ENCODE measurements around the gene SVEP1. TPM values are rescaled to one million over a fixed set of nuclear protein-coding genes. Genes with fewer than 3 reads are reported as not detected.

Gene SVEP1
- total and polyA plus RNA-seq, 4 donors = 3.3 to 38.9 (median 19.6) TPM

DNA sequence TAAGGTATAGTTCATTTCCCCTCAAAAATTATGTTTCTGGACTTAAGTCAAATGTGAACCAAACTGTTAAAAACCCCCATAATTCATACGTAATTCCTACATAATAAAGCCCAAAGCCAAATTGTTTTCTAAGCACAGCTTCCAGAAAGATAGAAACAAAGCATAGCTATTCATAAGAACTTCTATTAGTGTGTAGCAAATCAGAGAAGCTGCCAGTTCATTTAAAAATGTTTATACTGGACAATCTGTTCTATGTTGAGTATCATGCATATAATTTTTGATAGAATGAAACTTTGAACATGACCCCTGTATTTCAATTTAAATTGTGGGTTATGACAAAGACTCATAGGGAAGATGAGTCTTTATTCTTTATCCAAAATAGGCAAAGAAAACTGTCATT lies 122.9 kb downstream of the SVEP1 start:
- ATAC-seq (ENCODE audit: insufficient read depth, low FRiP score) (no peak), DNase-seq (peak in 2 of 3 donors; percentile 71 to 76)
- no peak overlapping the region for H3K27ac ChIP-seq (ENCODE audit: low read depth in 1 of 2, low read length in 1 of 2)
- TF ChIP-seq, protein P1, sequence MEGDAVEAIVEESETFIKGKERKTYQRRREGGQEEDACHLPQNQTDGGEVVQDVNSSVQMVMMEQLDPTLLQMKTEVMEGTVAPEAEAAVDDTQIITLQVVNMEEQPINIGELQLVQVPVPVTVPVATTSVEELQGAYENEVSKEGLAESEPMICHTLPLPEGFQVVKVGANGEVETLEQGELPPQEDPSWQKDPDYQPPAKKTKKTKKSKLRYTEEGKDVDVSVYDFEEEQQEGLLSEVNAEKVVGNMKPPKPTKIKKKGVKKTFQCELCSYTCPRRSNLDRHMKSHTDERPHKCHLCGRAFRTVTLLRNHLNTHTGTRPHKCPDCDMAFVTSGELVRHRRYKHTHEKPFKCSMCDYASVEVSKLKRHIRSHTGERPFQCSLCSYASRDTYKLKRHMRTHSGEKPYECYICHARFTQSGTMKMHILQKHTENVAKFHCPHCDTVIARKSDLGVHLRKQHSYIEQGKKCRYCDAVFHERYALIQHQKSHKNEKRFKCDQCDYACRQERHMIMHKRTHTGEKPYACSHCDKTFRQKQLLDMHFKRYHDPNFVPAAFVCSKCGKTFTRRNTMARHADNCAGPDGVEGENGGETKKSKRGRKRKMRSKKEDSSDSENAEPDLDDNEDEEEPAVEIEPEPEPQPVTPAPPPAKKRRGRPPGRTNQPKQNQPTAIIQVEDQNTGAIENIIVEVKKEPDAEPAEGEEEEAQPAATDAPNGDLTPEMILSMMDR (IDR thresholded peaks at IDR 0.05; ENCODE audit: control extremely low read depth, extremely low read depth) = no peak
- H3K4me1 ChIP-seq (ENCODE audit: control insufficient read depth in 5 of 5, insufficient read depth in 5 of 5, low read length in 5 of 5) = peaks cover 0 to 14% (median 0%) of the 10 kb centered on the region in 5 donors
- H3K9me3 ChIP-seq (ENCODE audit: control insufficient read depth in 4 of 4, insufficient read depth in 3 of 4, low read length in 3 of 4) = no peaks in the 10 kb centered on the region
- no peak overlapping the region for H3K9ac ChIP-seq (ENCODE audit: insufficient read depth in 1 of 2, low read length in 2 of 2)
- 41 to 43% methylated on average over 1 of the region's 1 CpG for WGBS, 2 donors
- peaks cover 0 to 8% (median 4%) of the 10 kb centered on the region in 4 donors for H3K36me3 ChIP-seq (ENCODE audit: control insufficient read depth in 4 of 4, insufficient read depth in 4 of 4, low read length in 4 of 4)
- H3K27me3 ChIP-seq (ENCODE audit: control insufficient read depth in 3 of 3, insufficient read depth in 3 of 3, low read length in 2 of 3) = no peaks in the 10 kb centered on the region
- H3K4me3 ChIP-seq = no peak overlapping the region

DNA sequence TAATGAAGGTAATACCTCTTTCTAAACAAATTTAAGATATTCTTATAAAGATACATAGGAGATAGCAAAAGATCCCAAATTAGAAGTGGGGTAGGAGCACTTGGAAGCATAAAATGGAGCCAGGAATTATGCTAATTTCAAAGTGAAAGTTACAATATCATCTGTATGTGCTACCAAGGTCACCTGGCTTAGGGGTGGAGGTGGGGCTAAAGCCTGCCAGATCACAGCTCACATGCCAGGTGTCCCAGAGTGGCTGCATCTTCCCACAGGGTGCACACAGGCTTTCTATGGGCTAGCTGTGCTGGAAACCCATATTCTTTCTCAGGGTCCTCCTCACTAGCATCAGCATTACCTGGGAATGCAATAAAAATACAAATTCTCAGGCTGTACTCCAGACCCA lies 123.7 kb downstream of the SVEP1 start:
- H3K27ac ChIP-seq (ENCODE audit: low read depth in 1 of 2, low read length in 1 of 2) = no peak overlapping the region
- no peak for ATAC-seq (ENCODE audit: insufficient read depth, low FRiP score)

DNA sequence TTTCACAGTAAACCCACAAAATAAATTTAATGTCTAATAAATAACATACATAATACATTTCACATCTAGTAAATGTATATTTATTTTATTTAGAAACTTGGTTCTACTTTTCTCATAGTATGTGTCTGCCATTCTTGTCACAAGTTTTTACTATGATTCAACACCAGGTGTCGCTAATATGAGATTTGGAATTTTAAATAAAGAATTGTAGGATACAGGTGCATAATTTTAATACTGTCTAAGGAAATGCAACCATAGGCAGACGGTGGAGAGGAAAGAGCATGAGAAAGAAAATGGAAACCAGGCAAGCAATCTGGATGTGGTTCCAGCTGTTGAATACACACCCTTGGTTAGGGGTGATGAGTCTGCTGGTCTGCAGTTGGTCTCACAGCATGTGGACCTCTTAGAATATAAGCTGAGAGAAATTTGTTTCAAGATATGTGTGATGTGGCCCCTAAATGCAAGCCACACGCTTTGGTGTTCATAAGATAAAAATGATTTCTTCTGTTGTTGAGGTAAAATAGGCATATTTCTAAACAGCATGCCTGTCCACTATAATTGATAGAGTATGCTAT lies 127.2 kb downstream of the SVEP1 start:
- Histone ChIP-seq H3K9me3 (ENCODE audit: control insufficient read depth in 4 of 4, insufficient read depth in 3 of 4, low read length in 3 of 4) (no peaks in the 10 kb centered on the region), H3K27ac (ENCODE audit: low read depth in 1 of 2, low read length in 1 of 2) (no peak overlapping the region), H3K4me1 (ENCODE audit: control insufficient read depth in 5 of 5, insufficient read depth in 5 of 5, low read length in 5 of 5) (peaks cover 0 to 13% (median 0%) of the 10 kb centered on the region in 5 donors), H3K36me3 (ENCODE audit: control insufficient read depth in 4 of 4, insufficient read depth in 4 of 4, low read length in 4 of 4) (peaks cover 0 to 12% (median 8%) of the 10 kb centered on the region in 4 donors), H3K4me3 (no peak overlapping the region), H3K9ac (ENCODE audit: insufficient read depth in 1 of 2, low read length in 2 of 2) (no peak overlapping the region), H3K27me3 (ENCODE audit: control insufficient read depth in 3 of 3, insufficient read depth in 3 of 3, low read length in 2 of 3) (no peaks in the 10 kb centered on the region)
- TF ChIP-seq, protein P1 (IDR thresholded peaks at IDR 0.05; ENCODE audit: control extremely low read depth, extremely low read depth) = no peak
- WGBS, 2 donors = 26 to 38% methylated on average over 3 of the region's 3 CpGs
- ATAC-seq (ENCODE audit: insufficient read depth, low FRiP score) (no peak), DNase-seq (peak in 2 of 3 donors; percentile 31 to 34)

More for the DNA sequence above, 123.7 kb downstream of the SVEP1 start:
- DNase-seq = no peak
- Histone ChIP-seq H3K9me3 (ENCODE audit: control insufficient read depth in 4 of 4, insufficient read depth in 3 of 4, low read length in 3 of 4) (no peaks in the 10 kb centered on the region), H3K9ac (ENCODE audit: insufficient read depth in 1 of 2, low read length in 2 of 2) (no peak overlapping the region), H3K4me3 (no peak overlapping the region), H3K4me1 (ENCODE audit: control insufficient read depth in 5 of 5, insufficient read depth in 5 of 5, low read length in 5 of 5) (peaks cover 0 to 14% (median 0%) of the 10 kb centered on the region in 5 donors), H3K27me3 (ENCODE audit: control insufficient read depth in 3 of 3, insufficient read depth in 3 of 3, low read length in 2 of 3) (no peaks in the 10 kb centered on the region), H3K36me3 (ENCODE audit: control insufficient read depth in 4 of 4, insufficient read depth in 4 of 4, low read length in 4 of 4) (peaks cover 0 to 8% (median 4%) of the 10 kb centered on the region in 4 donors)
- TF ChIP-seq, protein P1 (IDR thresholded peaks at IDR 0.05; ENCODE audit: control extremely low read depth, extremely low read depth) = no peak

DNA sequence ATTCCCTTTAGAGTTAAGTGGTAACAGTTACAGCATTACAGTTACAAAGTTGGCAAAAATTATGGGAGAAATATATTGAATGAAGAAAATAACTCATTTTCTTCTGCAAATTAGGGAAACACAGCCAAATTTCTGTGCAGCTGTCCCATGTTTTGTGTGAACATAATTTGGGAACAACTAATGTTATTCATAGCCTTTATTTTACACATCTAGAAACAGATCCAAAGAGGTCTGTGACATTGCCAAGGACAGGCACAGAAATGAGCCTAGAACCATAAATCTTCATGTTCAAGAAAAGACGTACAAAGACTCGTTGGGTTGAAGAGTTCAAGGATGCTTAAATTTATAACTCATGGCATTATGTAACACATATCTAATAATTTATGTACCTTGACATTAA lies 127.8 kb downstream of the SVEP1 start:
- no peak overlapping the region for H3K27ac ChIP-seq (ENCODE audit: low read depth in 1 of 2, low read length in 1 of 2)
- no peaks in the 10 kb centered on the region for H3K9me3 ChIP-seq (ENCODE audit: control insufficient read depth in 4 of 4, insufficient read depth in 3 of 4, low read length in 3 of 4)
- no peaks in the 10 kb centered on the region for H3K27me3 ChIP-seq (ENCODE audit: control insufficient read depth in 3 of 3, insufficient read depth in 3 of 3, low read length in 2 of 3)
- ATAC-seq (ENCODE audit: insufficient read depth, low FRiP score) (no peak), DNase-seq (no peak)
- no peak overlapping the region for H3K4me3 ChIP-seq
- TF ChIP-seq, protein P1 (IDR thresholded peaks at IDR 0.05; ENCODE audit: control extremely low read depth, extremely low read depth) = no peak
- 43 to 46% methylated on average over 2 of the region's 2 CpGs for WGBS, 2 donors
- no peak overlapping the region for H3K9ac ChIP-seq (ENCODE audit: insufficient read depth in 1 of 2, low read length in 2 of 2)
- H3K4me1 ChIP-seq (ENCODE audit: control insufficient read depth in 5 of 5, insufficient read depth in 5 of 5, low read length in 5 of 5) = peaks cover 0 to 7% (median 0%) of the 10 kb centered on the region in 5 donors
- peaks cover 0 to 18% (median 9%) of the 10 kb centered on the region in 4 donors for H3K36me3 ChIP-seq (ENCODE audit: control insufficient read depth in 4 of 4, insufficient read depth in 4 of 4, low read length in 4 of 4)

Data from lung (tissue), 12 donors.